ENCODE data around the gene HIPK1.

HIPK1 gene

DNA sequence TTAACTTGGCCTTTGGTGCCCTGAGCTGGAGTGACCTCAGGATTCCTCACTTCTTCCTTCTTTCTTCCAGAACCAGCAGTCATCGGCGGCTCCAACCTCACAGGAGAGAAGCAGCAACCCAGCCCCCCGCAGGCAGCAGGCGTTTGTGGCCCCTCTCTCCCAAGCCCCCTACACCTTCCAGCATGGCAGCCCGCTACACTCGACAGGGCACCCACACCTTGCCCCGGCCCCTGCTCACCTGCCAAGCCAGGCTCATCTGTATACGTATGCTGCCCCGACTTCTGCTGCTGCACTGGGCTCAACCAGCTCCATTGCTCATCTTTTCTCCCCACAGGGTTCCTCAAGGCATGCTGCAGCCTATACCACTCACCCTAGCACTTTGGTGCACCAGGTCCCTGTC is 43.8 kb downstream of the HIPK1 start:
- DNase-seq (ENCODE audit: extremely low read depth, low read depth) = no peak
- TF ChIP-seq, protein P1, sequence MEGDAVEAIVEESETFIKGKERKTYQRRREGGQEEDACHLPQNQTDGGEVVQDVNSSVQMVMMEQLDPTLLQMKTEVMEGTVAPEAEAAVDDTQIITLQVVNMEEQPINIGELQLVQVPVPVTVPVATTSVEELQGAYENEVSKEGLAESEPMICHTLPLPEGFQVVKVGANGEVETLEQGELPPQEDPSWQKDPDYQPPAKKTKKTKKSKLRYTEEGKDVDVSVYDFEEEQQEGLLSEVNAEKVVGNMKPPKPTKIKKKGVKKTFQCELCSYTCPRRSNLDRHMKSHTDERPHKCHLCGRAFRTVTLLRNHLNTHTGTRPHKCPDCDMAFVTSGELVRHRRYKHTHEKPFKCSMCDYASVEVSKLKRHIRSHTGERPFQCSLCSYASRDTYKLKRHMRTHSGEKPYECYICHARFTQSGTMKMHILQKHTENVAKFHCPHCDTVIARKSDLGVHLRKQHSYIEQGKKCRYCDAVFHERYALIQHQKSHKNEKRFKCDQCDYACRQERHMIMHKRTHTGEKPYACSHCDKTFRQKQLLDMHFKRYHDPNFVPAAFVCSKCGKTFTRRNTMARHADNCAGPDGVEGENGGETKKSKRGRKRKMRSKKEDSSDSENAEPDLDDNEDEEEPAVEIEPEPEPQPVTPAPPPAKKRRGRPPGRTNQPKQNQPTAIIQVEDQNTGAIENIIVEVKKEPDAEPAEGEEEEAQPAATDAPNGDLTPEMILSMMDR (IDR thresholded peaks at IDR 0.05; ENCODE audit: low read depth, low read length, missing control alignments) = no peak
- no peak overlapping the region for H3K4me3 ChIP-seq (replicated peaks; ENCODE audit: low read depth, low read length)

DNA sequence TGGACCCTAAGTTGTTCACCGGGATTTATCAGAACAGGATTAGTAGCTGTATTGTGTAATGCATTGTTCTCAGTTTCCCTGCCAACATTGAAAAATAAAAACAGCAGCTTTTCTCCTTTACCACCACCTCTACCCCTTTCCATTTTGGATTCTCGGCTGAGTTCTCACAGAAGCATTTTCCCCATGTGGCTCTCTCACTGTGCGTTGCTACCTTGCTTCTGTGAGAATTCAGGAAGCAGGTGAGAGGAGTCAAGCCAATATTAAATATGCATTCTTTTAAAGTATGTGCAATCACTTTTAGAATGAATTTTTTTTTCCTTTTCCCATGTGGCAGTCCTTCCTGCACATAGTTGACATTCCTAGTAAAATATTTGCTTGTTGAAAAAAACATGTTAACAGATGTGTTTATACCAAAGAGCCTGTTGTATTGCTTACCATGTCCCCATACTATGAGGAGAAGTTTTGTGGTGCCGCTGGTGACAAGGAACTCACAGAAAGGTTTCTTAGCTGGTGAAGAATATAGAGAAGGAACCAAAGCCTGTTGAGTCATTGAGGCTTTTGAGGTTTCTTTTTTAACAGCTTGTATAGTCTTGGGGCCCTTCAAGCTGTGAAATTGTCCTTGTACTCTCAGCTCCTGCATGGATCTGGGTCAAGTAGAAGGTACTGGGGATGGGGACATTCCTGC is 46.2 kb downstream of the HIPK1 start:
- TF ChIP-seq, protein P1 (IDR thresholded peaks at IDR 0.05; ENCODE audit: low read depth, low read length, missing control alignments) = no peak
- DNase-seq (ENCODE audit: extremely low read depth, low read depth) = no peak
- H3K4me3 ChIP-seq (replicated peaks; ENCODE audit: low read depth, low read length) = no peak overlapping the region

DNA sequence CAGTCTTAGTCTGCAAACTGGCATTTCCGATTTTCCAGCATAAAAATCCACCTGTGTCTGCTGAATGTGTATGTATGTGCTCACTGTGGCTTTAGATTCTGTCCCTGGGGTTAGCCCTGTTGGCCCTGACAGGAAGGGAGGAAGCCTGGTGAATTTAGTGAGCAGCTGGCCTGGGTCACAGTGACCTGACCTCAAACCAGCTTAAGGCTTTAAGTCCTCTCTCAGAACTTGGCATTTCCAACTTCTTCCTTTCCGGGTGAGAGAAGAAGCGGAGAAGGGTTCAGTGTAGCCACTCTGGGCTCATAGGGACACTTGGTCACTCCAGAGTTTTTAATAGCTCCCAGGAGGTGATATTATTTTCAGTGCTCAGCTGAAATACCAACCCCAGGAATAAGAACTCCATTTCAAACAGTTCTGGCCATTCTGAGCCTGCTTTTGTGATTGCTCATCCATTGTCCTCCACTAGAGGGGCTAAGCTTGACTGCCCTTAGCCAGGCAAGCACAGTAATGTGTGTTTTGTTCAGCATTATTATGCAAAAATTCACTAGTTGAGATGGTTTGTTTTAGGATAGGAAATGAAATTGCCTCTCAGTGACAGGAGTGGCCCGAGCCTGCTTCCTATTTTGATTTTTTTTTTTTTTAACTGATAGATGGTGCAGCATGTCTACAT is 47.6 kb downstream of the HIPK1 start:
- TF ChIP-seq, protein P1 (IDR thresholded peaks at IDR 0.05; ENCODE audit: low read depth, low read length, missing control alignments) = peak; percentile 64
- no peak for DNase-seq (ENCODE audit: extremely low read depth, low read depth)
- H3K4me3 ChIP-seq (replicated peaks; ENCODE audit: low read depth, low read length) = no peak overlapping the region

DNA sequence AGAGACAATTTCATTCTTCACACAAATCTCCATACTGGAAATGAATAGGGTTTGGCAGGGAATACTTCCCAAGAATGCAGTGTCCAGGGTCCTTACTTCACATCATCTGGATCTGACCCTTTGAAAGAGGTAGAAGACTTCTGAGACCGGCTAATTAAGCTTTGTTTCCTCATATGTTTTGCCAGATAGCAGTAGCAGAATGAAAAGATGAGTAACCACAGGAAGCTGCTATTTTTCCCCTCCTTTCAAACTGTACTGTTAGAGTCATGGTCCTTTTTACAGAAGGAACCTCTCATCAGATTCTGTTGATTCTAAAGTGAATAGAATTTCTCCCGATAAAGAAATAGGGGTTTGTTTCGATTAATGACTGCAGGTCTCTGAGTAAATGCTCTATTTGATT is 48.8 kb downstream of the HIPK1 start:
- TF ChIP-seq, protein P1 (IDR thresholded peaks at IDR 0.05; ENCODE audit: low read depth, low read length, missing control alignments) = no peak
- H3K4me3 ChIP-seq (replicated peaks; ENCODE audit: low read depth, low read length) = no peak overlapping the region
- no peak for DNase-seq (ENCODE audit: extremely low read depth, low read depth)

DNA sequence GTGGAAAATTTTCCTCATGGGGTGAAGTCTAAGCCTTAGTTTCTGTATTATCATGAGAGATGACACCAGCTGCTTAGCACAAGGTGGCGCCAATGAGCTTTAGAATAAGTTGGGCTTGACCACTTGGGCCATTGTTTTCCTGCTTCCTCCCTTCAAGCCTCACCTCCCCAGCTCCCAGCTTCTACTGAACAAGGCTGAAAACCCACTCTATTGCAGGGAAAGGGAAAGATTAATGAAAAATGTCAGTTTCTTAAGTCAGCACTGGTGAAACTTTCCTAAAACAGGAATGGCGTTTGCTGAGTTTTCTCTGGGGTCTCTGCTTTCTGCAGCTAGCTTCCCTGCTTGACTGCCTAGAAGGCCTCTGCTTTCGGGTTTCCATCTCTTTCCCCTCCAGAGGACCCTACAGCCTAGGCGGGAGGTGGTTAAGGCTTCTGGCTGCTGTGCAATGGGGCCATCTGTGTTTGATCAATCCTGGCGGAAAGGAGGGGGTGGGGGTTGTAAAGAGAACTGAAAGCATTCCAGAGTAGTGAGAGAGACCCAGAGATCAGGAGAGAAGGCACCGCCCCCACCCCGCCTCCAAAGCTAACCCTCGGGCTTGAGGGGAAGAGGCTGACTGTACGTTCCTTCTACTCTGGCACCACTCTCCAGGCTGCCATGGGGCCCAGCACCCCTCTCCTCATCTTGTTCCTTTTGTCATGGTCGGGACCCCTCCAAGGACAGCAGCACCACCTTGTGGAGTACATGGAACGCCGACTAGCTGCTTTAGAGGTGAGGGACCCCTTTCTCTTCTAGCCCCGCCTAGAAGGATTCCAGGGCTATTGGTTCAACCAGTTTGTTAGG is 50.0 kb downstream of the HIPK1 start, which contains the start of gene OLFML3:
Gene OLFML3 (plus strand): TSS at position 612 of the 840 bp plus-strand sequence. CDS start 43 bp downstream, at position 655.
- DNase-seq (ENCODE audit: extremely low read depth, low read depth) = peak; percentile 93
- TF ChIP-seq, protein P1 (IDR thresholded peaks at IDR 0.05; ENCODE audit: low read depth, low read length, missing control alignments) = peak; percentile 73
- H3K4me3 ChIP-seq (replicated peaks; ENCODE audit: low read depth, low read length) = peak within 1 kb of the TSS; percentile 43

DNA sequence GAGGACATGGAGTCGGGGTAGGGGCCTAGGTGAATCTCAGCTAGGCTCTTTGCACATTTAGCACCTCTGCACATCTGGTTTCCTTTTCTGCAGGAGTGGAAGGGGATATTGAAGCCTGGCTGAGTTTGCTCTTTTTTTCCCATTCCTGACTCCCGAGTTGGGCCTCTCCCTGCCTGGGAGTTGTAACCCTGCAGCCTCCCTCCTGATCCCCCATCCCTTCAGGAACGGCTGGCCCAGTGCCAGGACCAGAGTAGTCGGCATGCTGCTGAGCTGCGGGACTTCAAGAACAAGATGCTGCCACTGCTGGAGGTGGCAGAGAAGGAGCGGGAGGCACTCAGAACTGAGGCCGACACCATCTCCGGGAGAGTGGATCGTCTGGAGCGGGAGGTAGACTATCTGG is 51.0 kb downstream of the HIPK1 start:
- TF ChIP-seq, protein P1 (IDR thresholded peaks at IDR 0.05; ENCODE audit: low read depth, low read length, missing control alignments) = no peak
- H3K4me3 ChIP-seq (replicated peaks; ENCODE audit: low read depth, low read length) = peak overlapping the region; percentile 43
- peak; percentile 40 for DNase-seq (ENCODE audit: extremely low read depth, low read depth)
